K562 (cell line): ENCODE results near the gene GLRA1. TPM values are rescaled to one million over a fixed set of nuclear protein-coding genes. Genes with fewer than 3 reads are reported as not detected.

ENCODE experiments used
- ATAC-seq: fragments of 200-7000 bp; cut with Tn5 transposase; 3 replicates; pipeline ENCODE4 v1.9.1; 2020; ENCODE audit warnings: moderate library complexity
- BruUV-seq: library from RNA; stranded (reverse); fragments of 400-500 nt; replicated peaks from 2 replicates; lab custom pipeline; 2021; lab: Mats Ljungman, UMichigan
- CTCF ChIA-PET: fragments of 300-600 bp; formaldehyde crosslinking; extraction: SDS; loops from one replicate; lab custom pipeline; 2021; ENCODE audit warnings: low intra/inter-chr PET ratio; lab: Yijun Ruan, JAX
- POLR2A ChIA-PET: fragments of 300-600, 350-650 bp; sonication (Branson Sonifier 250); formaldehyde crosslinking; extraction: SDS; loops from one replicate; lab custom pipeline; 2021; ENCODE audit warnings: antibody characterized with exemption, inconsistent platforms; lab: Yijun Ruan, JAX
- DNase-seq, 4 experiments: peaks; one replicate each; pipeline versions ENCODE4 v3.0.0 to v3.0.0-alpha.2; 2011 to 2018; ENCODE audit warnings: low spot score in 3 of 4, mixed read lengths in 3 of 4; ENCODE audit errors: extremely low read depth in 1 of 4
- FAIRE-seq: peaks from 2 replicates; lab custom pipeline; 2011; peaks lifted over from hg19 to GRCh38; lab: Jason Lieb, UNC
- H2AFZ ChIP-seq: 2 replicates; pipeline ENCODE4 v1.6.0; 2011; ENCODE audit warnings: low read depth, low read length, control low read depth, inconsistent platforms
- H3K27ac ChIP-seq: fragments of 200-600 bp; 3 replicates; pipeline ENCODE4 v1.8.0; 2011; ENCODE audit warnings: low read depth, mild to moderate bottlenecking, control low read depth, inconsistent platforms, low read length, moderate library complexity, mixed read lengths; ENCODE audit errors: extremely low read depth
- H3K27me3 ChIP-seq, 2 experiments: fragments of 300-600 bp in 1 of 2; 2 replicates in 1 of 2; 3 replicates in 1 of 2; pipeline versions ENCODE4 v1.6.0 to v1.8.0; 2011; ENCODE audit warnings: inconsistent platforms in 2 of 2, low read length in 2 of 2, mild to moderate bottlenecking in 1 of 2, mixed read lengths in 1 of 2, moderate library complexity in 1 of 2; ENCODE audit not compliant: control insufficient read depth in 2 of 2, insufficient read depth in 2 of 2
- H3K36me3 ChIP-seq: fragments of 300-600 bp; 3 replicates; pipeline ENCODE4 v1.8.0; 2011; ENCODE audit warnings: mild to moderate bottlenecking, low read length, inconsistent platforms; ENCODE audit not compliant: control insufficient read depth, insufficient read depth
- H3K4me1 ChIP-seq, 2 experiments: fragments of 200-600 bp in 1 of 2; replicated peaks in 1 of 2; 2 replicates in 1 of 2; 3 replicates in 1 of 2; pipeline versions ENCODE4 v1.5.1 to v1.8.0; 2011; ENCODE audit warnings: inconsistent platforms in 2 of 2, low read length in 2 of 2, mild to moderate bottlenecking in 1 of 2, mixed read lengths in 1 of 2, moderate library complexity in 1 of 2; ENCODE audit not compliant: control insufficient read depth in 2 of 2, insufficient read depth in 2 of 2
- H3K4me2 ChIP-seq: 2 replicates; pipeline ENCODE4 v1.6.1; 2011; ENCODE audit warnings: low read length, control low read depth, inconsistent platforms, mixed read lengths; ENCODE audit not compliant: insufficient read depth
- H3K4me3 ChIP-seq: fragments of 200-600 bp; sonication (generic), shearing (Covaris generic); 2 replicates; pipeline ENCODE4 v1.5.1; 2016; ENCODE audit warnings: control low read depth, inconsistent platforms
- H3K79me2 ChIP-seq: fragments of 200-600 bp; 3 replicates; pipeline ENCODE4 v1.8.0; 2011; ENCODE audit warnings: low read length, inconsistent platforms; ENCODE audit not compliant: control insufficient read depth, insufficient read depth
- H3K9ac ChIP-seq, 2 experiments: 2 replicates each; pipeline versions ENCODE4 v1.6.0 to v1.6.1; 2011; ENCODE audit warnings: low read depth in 2 of 2, low read length in 2 of 2, control low read depth in 1 of 2, inconsistent platforms in 1 of 2, mild to moderate bottlenecking in 1 of 2, mixed read lengths in 1 of 2; ENCODE audit not compliant: insufficient read depth in 1 of 2
- H3K9me1 ChIP-seq: one replicate; pipeline ENCODE4 v1.6.0; 2011; ENCODE audit warnings: inconsistent platforms, mild to moderate bottlenecking, low read length, moderate library complexity; ENCODE audit not compliant: control insufficient read depth, insufficient read depth
- H3K9me3 ChIP-seq: replicated peaks from 2 replicates; pipeline ENCODE4 v1.5.1; 2011; ENCODE audit warnings: low read depth, low read length, inconsistent platforms; ENCODE audit not compliant: control insufficient read depth, insufficient read depth
- H4K20me1 ChIP-seq: replicated peaks from 2 replicates; pipeline ENCODE4 v1.6.1; 2011; ENCODE audit warnings: low read length, inconsistent platforms, mixed read lengths; ENCODE audit not compliant: control insufficient read depth, insufficient read depth
- ADNP ChIP-seq: fragments of 200-800 bp; sonication (Bioruptor generic); IDR thresholded peaks from 2 replicates; pipeline ENCODE4 v1.6.1; 2016; ENCODE audit warnings: missing genetic modification characterization, missing compliant biosample characterization
- C11orf30 ChIP-seq: fragments of 450-650 bp; IDR thresholded peaks from 2 replicates; pipeline ENCODE4 v1.6.1; 2016; ENCODE audit warnings: low read depth, mild to moderate bottlenecking
- CHCHD3 ChIP-seq: fragments of 250-450 bp; sonication (Bioruptor Pico); IDR thresholded peaks from 2 replicates; pipeline ENCODE4 v2.1.2; 2022; ENCODE audit warnings: mild to moderate bottlenecking
- DACH1 ChIP-seq: fragments of 450-650 bp; IDR thresholded peaks from 2 replicates; pipeline ENCODE4 v1.6.1; 2018; ENCODE audit not compliant: partially characterized antibody
- FOXK1 ChIP-seq: sonication (generic); formaldehyde crosslinking; IDR thresholded peaks from 2 replicates; pipeline ENCODE4 v1.8.0; 2022; ENCODE audit warnings: missing genetic modification reagents, mild to moderate bottlenecking, borderline replicate concordance
- FOXM1 ChIP-seq, 2 experiments: fragments of 450-650 bp in 1 of 2; sonication (generic) in 1 of 2; formaldehyde crosslinking in 1 of 2; IDR thresholded peaks; 2 replicates each; pipeline versions ENCODE4 v1.6.1 to v1.9.0; 2017 to 2022; ENCODE audit warnings: low read depth in 2 of 2, mild to moderate bottlenecking in 2 of 2, missing genetic modification reagents in 1 of 2, moderate library complexity in 1 of 2
- GABPB2 ChIP-seq: fragments of 250-450 bp; sonication (Bioruptor Pico); conservative IDR thresholded peaks from 2 replicates; pipeline ENCODE4 v1.5.1; 2021; ENCODE audit warnings: mild to moderate bottlenecking
- KLF1 ChIP-seq: fragments of 450-650 bp; IDR thresholded peaks from 2 replicates; pipeline ENCODE4 v1.6.1; 2016; ENCODE audit warnings: missing genetic modification characterization, missing compliant biosample characterization
- MCM5 ChIP-seq: fragments of 450-650 bp; IDR thresholded peaks from 2 replicates; pipeline ENCODE4 v1.6.1; 2016; ENCODE audit warnings: low read depth
- MIER1 ChIP-seq: fragments of 450-650 bp; IDR thresholded peaks from 2 replicates; pipeline ENCODE4 v1.6.1; 2016; ENCODE audit warnings: antibody characterized with exemption, mild to moderate bottlenecking, low read depth
- NFATC3 ChIP-seq: fragments of 450-650 bp; IDR thresholded peaks from 2 replicates; pipeline ENCODE4 v1.6.1; 2017; ENCODE audit warnings: mild to moderate bottlenecking
- PTRF ChIP-seq: fragments of 450-650 bp; IDR thresholded peaks from 2 replicates; pipeline ENCODE4 v1.6.1; 2016; ENCODE audit warnings: mild to moderate bottlenecking, missing genetic modification characterization, missing compliant biosample characterization
- ZBED1 ChIP-seq: IDR thresholded peaks from 2 replicates; pipeline ENCODE4 v1.6.1; 2014
- ZNF212 ChIP-seq: fragments of 450-650 bp; formaldehyde crosslinking; IDR thresholded peaks from 2 replicates; pipeline ENCODE4 v1.4.0; 2020; ENCODE audit warnings: mild to moderate bottlenecking
- ZNF639 ChIP-seq, 2 experiments: fragments of 200-800 bp in 1 of 2; sonication (Bioruptor generic) in 1 of 2; sonication (generic) in 1 of 2; formaldehyde crosslinking in 1 of 2; IDR thresholded peaks in 1 of 2; conservative IDR thresholded peaks in 1 of 2; 2 replicates each; pipeline versions ENCODE4 v1.5.0 to v1.6.1; 2016 to 2020; ENCODE audit warnings: missing compliant biosample characterization in 1 of 2, missing genetic modification characterization in 1 of 2, missing genetic modification reagents in 1 of 2
- WGBS: fragments of 100-300 bp; shearing (Covaris generic); methylation state at CpG from one replicate; pipeline ENCODE4 v1.1.6; 2016; ENCODE audit warnings: low coverage, mixed read lengths; ENCODE audit not compliant: insufficient coverage; ENCODE audit errors: missing lambda C conversion rate; 5-methylcytosine and 5-hydroxymethylcytosine counted together
- in situ Hi-C: fragments of 300-500 bp; cut with MboI; formaldehyde crosslinking; loops from 4 replicates; pipeline ENCODE4 v1.15.0; 2018; ENCODE audit warnings: inconsistent platforms, mixed read lengths
- intact Hi-C: fragments of 100-400 bp; cut with micrococcal nuclease; formaldehyde crosslinking; loops from 2 replicates; pipeline ENCODE4 v1.14.2; 2022
- polyA plus RNA-seq, 8 experiments: library from polyadenylated mRNA; depleted of rRNA in 4 of 8; stranded (reverse) in 5 of 8; unstranded in 3 of 8; fragments of >200 nt; fragmentation: Nextera tagmentation in 2 of 8; fragmentation: Illumina TruSeq in 1 of 8; extraction: Ambion mirVana in 2 of 8; extraction: Trizol in 1 of 8; gene quantifications; 2 replicates each; pipeline versions ENCODE4 v1.2.1 to v1.2.3, GENCODE V29; 2011 to 2014; ENCODE audit warnings: inconsistent platforms in 1 of 8, missing spikeins in 1 of 8
- total RNA-seq, 7 experiments: library from RNA; depleted of rRNA in 6 of 7; stranded (reverse); fragments of >200 nt in 6 of 7; fragmentation: Illumina TruSeq in 2 of 7; extraction: Trizol in 2 of 7; gene quantifications; 2 replicates each; pipeline versions ENCODE4 v1.2.1 to v1.2.3, GENCODE V29; 2011 to 2021; ENCODE audit warnings: low replicate concordance in 1 of 7

Gene GLRA1
- total and polyA plus RNA-seq, 9 of the 15 experiments (the other 6 are each of a cell fraction or from before 2014, with no cell fraction given): not detected

- Histone ChIP-seq H3K27ac (no peak overlapping the region), H3K9me3 (no peaks in the 10 kb centered on the region), H2AFZ (no peak overlapping the region), H3K4me3 (no peak overlapping the region), H4K20me1 (no peaks in the 10 kb centered on the region), H3K4me2 (no peak overlapping the region), H3K79me2 (no peaks in the 10 kb centered on the region), H3K27me3 (no peaks in the 10 kb centered on the region), H3K36me3 (no peaks in the 10 kb centered on the region), H3K4me1 (no peaks in the 10 kb centered on the region), H3K9ac (no peak overlapping the region), H3K9me1 (no peaks in the 10 kb centered on the region)
- intact Hi-C loops: no loop called here
- in situ Hi-C loops: no loop called here
- DNase-seq: no peak
- ChIA-PET POLR2A (no interaction called here), CTCF (no interaction called here)
- BruUV-seq: no TSS peak
- FAIRE-seq: no peak
- ATAC-seq: no peak
- 2% methylated on average over 4 of the region's 4 CpGs for WGBS
- no peak for TF ChIP-seq CHCHD3 (CRISPR knock-in tag)
- TF ChIP-seq ZNF212 (CRISPR knock-in tag): no peak
- TF ChIP-seq FOXK1 (CRISPR knock-in tag): no peak
- TF ChIP-seq ZBED1: no peak
- TF ChIP-seq GABPB2: no peak
- TF ChIP-seq MIER1: no peak
- no peak for TF ChIP-seq KLF1 (tag)
- TF ChIP-seq C11orf30: no peak
- TF ChIP-seq FOXM1 (IDR thresholded peaks at IDR 0.05; ENCODE audit: low read depth): no peak
- no peak for TF ChIP-seq FOXM1 (CRISPR knock-in tag; IDR thresholded peaks at IDR 0.05; ENCODE audit: low read depth)
- TF ChIP-seq PTRF (tag): no peak
- TF ChIP-seq ZNF639 (CRISPR knock-in tag; conservative IDR thresholded peaks at IDR 0.05 in 1 of 2, IDR thresholded peaks at IDR 0.05 in 1 of 2): no peak
- no peak for TF ChIP-seq DACH1
- TF ChIP-seq ADNP (tag): no peak
- TF ChIP-seq MCM5: no peak
- no peak for TF ChIP-seq NFATC3
- TF ChIP-seq, all 486 proteins: peak for 0
These were observed 2.7 kb downstream of the GLRA1 start for GRCh38 chr5:151921916-151922315.
